ENCODE measurements around the gene SENP7. TPM values are rescaled to one million over a fixed set of nuclear protein-coding genes. Genes with fewer than 3 reads are reported as not detected.
"Not testable (repeated sequence)": the region's sequence is repeated elsewhere in the genome, so short reads cannot be mapped to it uniquely, and the experiment has no call there.

SENP7 gene
- total RNA-seq, 1 donor = 24.0 TPM

DNA sequence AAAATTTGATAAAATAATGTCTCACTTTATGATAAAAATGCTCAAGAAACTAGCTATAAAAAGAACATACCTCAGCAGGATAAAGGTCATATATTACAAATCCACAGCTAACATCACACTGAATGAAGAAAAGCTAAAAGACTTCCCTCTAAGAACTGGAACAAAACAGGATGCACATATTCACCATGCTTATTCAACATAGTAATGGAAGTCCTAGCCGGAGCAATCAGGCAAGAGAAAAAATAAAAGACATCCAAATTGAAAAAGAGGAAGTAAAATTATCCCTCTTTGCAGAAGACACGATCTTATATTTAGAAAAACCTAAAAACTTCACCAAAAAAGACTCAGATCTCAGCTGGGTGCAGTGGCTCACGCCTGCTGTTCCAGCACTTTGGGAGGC lies 34.0 kb downstream of the SENP7 start:
- H3K4me3 ChIP-seq (ENCODE audit: low read depth, low read length) = no peak overlapping the region
- TF ChIP-seq, protein P1, sequence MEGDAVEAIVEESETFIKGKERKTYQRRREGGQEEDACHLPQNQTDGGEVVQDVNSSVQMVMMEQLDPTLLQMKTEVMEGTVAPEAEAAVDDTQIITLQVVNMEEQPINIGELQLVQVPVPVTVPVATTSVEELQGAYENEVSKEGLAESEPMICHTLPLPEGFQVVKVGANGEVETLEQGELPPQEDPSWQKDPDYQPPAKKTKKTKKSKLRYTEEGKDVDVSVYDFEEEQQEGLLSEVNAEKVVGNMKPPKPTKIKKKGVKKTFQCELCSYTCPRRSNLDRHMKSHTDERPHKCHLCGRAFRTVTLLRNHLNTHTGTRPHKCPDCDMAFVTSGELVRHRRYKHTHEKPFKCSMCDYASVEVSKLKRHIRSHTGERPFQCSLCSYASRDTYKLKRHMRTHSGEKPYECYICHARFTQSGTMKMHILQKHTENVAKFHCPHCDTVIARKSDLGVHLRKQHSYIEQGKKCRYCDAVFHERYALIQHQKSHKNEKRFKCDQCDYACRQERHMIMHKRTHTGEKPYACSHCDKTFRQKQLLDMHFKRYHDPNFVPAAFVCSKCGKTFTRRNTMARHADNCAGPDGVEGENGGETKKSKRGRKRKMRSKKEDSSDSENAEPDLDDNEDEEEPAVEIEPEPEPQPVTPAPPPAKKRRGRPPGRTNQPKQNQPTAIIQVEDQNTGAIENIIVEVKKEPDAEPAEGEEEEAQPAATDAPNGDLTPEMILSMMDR (IDR thresholded peaks at IDR 0.05; ENCODE audit: insufficient read depth, low read length) = no peak
- DNase-seq (ENCODE audit: low read depth) = no peak

DNA sequence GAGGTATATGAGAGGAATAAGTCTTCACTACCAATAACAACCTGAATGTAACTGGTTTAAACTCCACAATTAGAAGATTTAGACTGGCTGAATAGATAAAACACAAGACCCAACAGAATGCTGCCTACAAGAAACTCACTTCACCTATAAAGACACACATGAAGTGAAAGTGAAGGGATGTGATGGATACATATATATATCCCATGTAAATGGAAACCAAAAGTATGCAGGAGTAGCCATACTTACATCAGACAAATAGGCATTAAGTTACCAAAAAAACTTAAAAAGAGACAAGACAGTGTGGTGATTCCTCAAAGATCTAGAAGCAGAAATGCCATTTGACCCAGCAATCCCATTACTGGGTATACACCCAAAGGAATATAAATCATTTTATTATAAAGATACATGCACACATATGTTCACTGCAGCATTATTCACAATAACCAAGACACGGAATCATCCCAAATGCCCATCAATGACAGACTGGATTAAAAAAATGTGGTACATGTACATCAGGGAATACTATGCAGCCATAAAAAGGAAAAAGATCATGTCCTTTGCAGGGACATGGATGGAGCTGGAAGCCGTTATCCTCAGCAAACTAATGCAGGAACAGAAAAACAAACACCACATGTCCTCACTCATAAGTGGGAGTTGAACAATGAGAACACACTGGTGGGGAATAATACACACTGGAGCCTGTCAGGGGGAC lies 38.0 kb downstream of the SENP7 start:
- not testable (repeated sequence) for DNase-seq (ENCODE audit: low read depth)

DNA sequence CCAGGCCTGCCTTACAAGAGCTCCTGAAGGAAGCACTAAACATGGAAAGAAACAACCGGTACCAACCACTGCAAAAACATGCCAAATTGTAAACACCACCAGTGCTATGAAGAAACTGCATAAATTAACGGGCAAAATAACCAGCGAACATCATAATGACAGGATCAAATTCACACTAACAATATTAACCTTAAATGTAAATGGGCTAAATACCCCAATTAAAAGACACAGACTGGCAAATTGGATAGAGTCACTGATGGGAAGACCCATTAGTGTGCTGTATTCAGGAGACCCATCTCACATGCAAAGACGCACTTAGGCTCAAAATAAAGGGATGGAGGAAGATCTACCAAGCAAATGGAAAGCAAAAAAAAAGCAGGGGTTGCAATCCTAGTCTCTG lies 44.3 kb downstream of the SENP7 start:
- H3K4me3 ChIP-seq (ENCODE audit: low read depth, low read length); DNase-seq (ENCODE audit: low read depth): not testable (repeated sequence)

More for the DNA sequence above, 38.0 kb downstream of the SENP7 start:
- H3K4me3 ChIP-seq (ENCODE audit: low read depth, low read length) = not testable (repeated sequence)

DNA sequence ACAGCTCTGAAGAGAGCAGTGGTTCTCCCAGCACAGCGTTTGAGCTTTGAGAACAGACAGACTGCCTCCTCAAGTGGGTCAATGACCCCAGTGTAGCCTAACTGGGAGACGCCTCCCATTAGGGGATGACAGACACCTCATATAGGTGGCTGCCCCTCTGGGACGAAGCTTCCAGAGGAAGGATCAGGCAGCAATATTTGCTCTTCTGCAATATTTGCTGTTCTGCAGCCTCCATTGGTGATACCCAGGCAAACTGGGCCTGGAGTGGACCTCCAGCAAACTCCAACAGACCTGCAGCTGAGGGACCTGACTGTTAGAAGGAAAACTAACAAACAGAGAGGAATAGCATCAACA lies 45.7 kb downstream of the SENP7 start:
- not testable (repeated sequence) for H3K4me3 ChIP-seq (ENCODE audit: low read depth, low read length); DNase-seq (ENCODE audit: low read depth)

DNA sequence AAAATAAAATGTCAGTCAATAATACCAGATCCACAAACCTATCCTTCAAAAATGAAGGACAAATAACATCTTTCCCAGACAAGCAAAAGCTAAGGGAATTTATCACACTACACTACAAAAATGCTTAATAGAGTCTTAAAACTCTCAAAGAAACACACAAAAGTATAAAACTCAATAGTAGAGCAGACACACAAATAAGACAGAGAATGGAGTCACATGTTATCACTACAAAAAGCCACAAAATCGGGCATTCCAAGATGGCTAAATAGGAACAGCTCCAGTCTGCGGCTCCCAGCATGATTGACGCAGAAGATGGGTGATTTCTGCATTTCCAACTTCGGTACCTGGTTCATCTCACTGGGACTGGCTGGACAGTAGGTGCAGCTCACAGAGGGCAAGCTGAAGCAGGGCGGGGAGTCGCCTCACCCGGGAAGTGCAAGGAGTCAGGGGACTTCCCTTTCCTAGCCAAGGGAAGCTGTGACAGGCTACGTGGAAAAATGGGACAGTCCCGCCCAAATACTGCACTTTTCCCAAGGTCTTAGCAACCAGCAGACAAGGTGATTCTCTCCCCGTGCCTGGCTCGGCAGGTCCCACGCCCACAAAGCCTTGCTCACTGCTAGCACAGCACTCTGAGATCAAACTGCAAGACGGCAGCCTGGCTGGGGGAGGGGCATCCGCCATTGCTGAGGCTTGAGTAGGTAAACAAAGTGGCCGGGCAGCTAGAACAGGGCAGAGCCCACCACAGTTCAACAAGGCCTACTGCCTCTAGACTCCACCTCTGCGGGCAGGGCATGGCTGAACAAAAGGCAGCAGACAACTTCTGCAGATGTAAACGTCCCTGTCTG lies 46.3 kb downstream of the SENP7 start:
- TF ChIP-seq, protein P1 (IDR thresholded peaks at IDR 0.05; ENCODE audit: insufficient read depth, low read length) = no peak
- no peak for DNase-seq (ENCODE audit: low read depth)
- H3K4me3 ChIP-seq (ENCODE audit: low read depth, low read length) = no peak overlapping the region

DNA sequence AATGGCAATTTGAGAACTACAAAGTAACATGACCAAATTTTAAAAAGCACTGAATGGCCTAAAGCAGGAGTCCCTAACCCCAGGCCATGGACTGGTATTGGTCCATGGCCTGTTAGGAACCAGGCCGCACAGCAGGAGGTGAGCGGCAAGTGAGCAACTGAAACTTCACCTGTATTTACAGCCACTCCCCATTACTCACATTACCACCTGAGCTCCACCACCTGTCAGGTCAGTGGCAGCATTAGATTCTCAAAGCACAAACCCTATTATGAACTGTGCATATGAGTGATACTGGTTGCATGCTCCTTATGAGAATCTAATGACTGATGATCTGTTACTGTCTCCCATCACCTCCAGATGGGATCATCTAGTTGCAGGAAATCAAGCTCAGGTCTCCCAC lies 48.8 kb downstream of the SENP7 start:
- DNase-seq (ENCODE audit: low read depth) = no peak
- no peak overlapping the region for H3K4me3 ChIP-seq (ENCODE audit: low read depth, low read length)
- TF ChIP-seq, protein P1 (IDR thresholded peaks at IDR 0.05; ENCODE audit: insufficient read depth, low read length) = no peak

DNA sequence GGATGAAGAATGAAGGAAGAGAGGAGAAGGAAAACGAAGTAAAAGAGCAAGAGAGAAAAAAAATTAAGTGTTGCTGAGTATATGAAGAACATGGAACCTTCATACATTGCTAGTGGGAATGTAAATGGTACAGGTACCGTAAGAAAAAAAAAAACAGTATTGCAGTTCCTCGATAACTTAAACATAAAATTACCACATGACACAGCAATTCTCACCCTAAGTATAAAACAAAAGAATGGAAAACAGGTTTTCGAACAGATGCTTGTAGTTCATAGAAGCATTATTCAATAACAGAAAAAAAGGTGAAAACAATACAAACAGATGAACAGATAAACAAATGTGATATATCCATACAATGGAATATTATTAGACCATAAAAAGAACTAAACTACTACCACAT lies 51.6 kb downstream of the SENP7 start:
- TF ChIP-seq, protein P1 (IDR thresholded peaks at IDR 0.05; ENCODE audit: insufficient read depth, low read length) = no peak
- no peak overlapping the region for H3K4me3 ChIP-seq (ENCODE audit: low read depth, low read length)
- DNase-seq (ENCODE audit: low read depth) = no peak

DNA sequence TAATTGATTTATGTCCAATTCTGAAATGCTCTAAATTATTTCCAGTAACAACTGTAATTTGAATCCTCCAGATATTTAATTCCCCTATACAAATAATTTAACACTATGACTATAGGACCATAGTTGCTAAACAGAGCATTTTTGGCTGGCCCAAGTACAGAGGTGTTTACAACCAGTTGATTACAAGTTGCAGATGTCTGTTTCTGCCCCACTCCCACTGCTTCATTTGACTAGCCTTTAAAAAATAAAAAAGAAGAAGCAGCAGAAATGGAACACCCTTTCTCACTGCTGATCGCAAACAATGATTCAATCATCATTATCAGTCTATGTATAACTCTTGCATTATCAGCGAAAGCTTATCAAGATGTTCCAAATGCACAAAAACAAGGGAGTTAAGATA lies 54.6 kb downstream of the SENP7 start:
- no peak overlapping the region for H3K4me3 ChIP-seq (ENCODE audit: low read depth, low read length)
- TF ChIP-seq, protein P1 (IDR thresholded peaks at IDR 0.05; ENCODE audit: insufficient read depth, low read length) = no peak
- no peak for DNase-seq (ENCODE audit: low read depth)

All from fibroblast of the aortic adventitia (primary cell).